OCI-LY7 (cell line): ENCODE data around the gene PRICKLE2. TPM values are rescaled to one million over a fixed set of nuclear protein-coding genes. Genes with fewer than 3 reads are reported as not detected.

ENCODE experiments used
- BruUV-seq: library from RNA; stranded (reverse); fragments of 400-500 nt; replicated peaks from 2 replicates; lab custom pipeline; 2021; lab: Mats Ljungman, UMichigan
- CTCF ChIA-PET: fragments of 300-600 bp; sonication (Branson Sonifier 250); formaldehyde crosslinking; loops from one replicate; lab custom pipeline; 2022; ENCODE audit warnings: antibody characterized with exemption; ENCODE audit not compliant: unreplicated experiment; lab: Charles Lee
- POLR2A ChIA-PET: fragments of 300-600 bp; sonication (Branson Sonifier 250); formaldehyde crosslinking; loops from one replicate; lab custom pipeline; 2022; ENCODE audit warnings: antibody characterized with exemption; lab: Charles Lee
- DNase-seq: peaks from one replicate; pipeline ENCODE4 v3.0.0-alpha.2; 2015; ENCODE audit warnings: low spot score
- H2AFZ ChIP-seq: fragments of 200-600 bp; sonication (generic), shearing (Covaris generic); 2 replicates; pipeline ENCODE4 v1.6.1; 2014; ENCODE audit warnings: mild to moderate bottlenecking, antibody characterized with exemption, low read length, moderate library complexity
- H3K27ac ChIP-seq: fragments of 200-600 bp; sonication (generic); 2 replicates; pipeline ENCODE4 v1.5.1; 2014; ENCODE audit warnings: mixed run types, low read depth, mild to moderate bottlenecking, moderate library complexity, low read length, inconsistent platforms; ENCODE audit not compliant: poor library complexity, severe bottlenecking
- H3K36me3 ChIP-seq: fragments of 200-600 bp; sonication (generic); 2 replicates; pipeline ENCODE4 v1.6.1; 2014; ENCODE audit warnings: mild to moderate bottlenecking, antibody characterized with exemption, low read length, moderate library complexity, mixed read lengths; ENCODE audit not compliant: insufficient read depth
- H3K4me1 ChIP-seq: fragments of 200-600 bp; sonication (generic); 2 replicates; pipeline ENCODE4 v1.5.1; 2014; ENCODE audit warnings: mild to moderate bottlenecking, low read length; ENCODE audit not compliant: insufficient read depth, poor library complexity, severe bottlenecking
- H3K4me2 ChIP-seq: fragments of 200-600 bp; sonication (generic); 2 replicates; pipeline ENCODE4 v1.6.1; 2014; ENCODE audit warnings: mild to moderate bottlenecking, low read length
- H3K4me3 ChIP-seq: fragments of 200-600 bp; sonication (generic); 2 replicates; pipeline ENCODE4 v1.5.1; 2014; ENCODE audit warnings: mild to moderate bottlenecking, low read depth, low read length; ENCODE audit not compliant: poor library complexity, severe bottlenecking
- H3K79me2 ChIP-seq: fragments of 200-600 bp; sonication (generic); 2 replicates; pipeline ENCODE4 v1.6.1; 2016; ENCODE audit warnings: low read depth, mild to moderate bottlenecking, low read length, moderate library complexity, mixed read lengths; ENCODE audit not compliant: insufficient read depth
- H3K9me2 ChIP-seq: fragments of 200-600 bp; sonication (generic); 2 replicates; pipeline ENCODE4 v1.6.1; 2016; ENCODE audit warnings: mild to moderate bottlenecking, low read length, mixed read lengths; ENCODE audit not compliant: insufficient read depth
- H3K9me3 ChIP-seq: fragments of 200-600 bp; sonication (generic); 2 replicates; pipeline ENCODE4 v1.6.1; 2014; ENCODE audit warnings: mild to moderate bottlenecking, mixed run types, low read length, mixed read lengths
- H4K20me1 ChIP-seq: fragments of 200-600 bp; sonication (generic); 2 replicates; pipeline ENCODE4 v1.6.1; 2014; ENCODE audit warnings: mild to moderate bottlenecking, antibody characterized with exemption, low read length, moderate library complexity, mixed read lengths; ENCODE audit not compliant: insufficient read depth
- CTCF ChIP-seq: fragments of 200-600 bp; sonication (generic); conservative IDR thresholded peaks from 2 replicates; pipeline ENCODE4 v1.5.1; 2014; ENCODE audit warnings: mild to moderate bottlenecking, antibody characterized with exemption, low read length, moderate library complexity, mixed read lengths
- EZH2phosphoT487 ChIP-seq: fragments of 200-600 bp; sonication (generic); IDR thresholded peaks from 2 replicates; pipeline ENCODE4 v1.6.1; 2018; ENCODE audit warnings: low read depth, borderline replicate concordance, mild to moderate bottlenecking, mixed run types, antibody characterized with exemption, low read length, moderate library complexity, mixed read lengths
- intact Hi-C: fragments of 100-400 bp; cut with micrococcal nuclease; formaldehyde crosslinking; loops from one replicate; pipeline ENCODE4 v1.10.0; 2022; ENCODE audit not compliant: unreplicated experiment
- small RNA-seq: library from RNA; depleted of rRNA; stranded (forward); fragments of <200 nt; gene quantifications from one replicate; pipeline ENCODE3, GENCODE V24; 2014
- total RNA-seq, 2 experiments: library from RNA; depleted of rRNA in 1 of 2; stranded (reverse); fragments of >200 nt in 1 of 2; shearing (Covaris generic) in 1 of 2; gene quantifications; 2 replicates each; pipeline ENCODE4 v1.2.3, GENCODE V29; 2014 to 2022

Gene PRICKLE2
- total RNA-seq, 2 experiments from 2014 or later = 2.0 to 3.9 TPM

GRCh38 chr3:64046592-64046991 lies 178.7 kb downstream of the PRICKLE2 start:
- Histone ChIP-seq H3K4me3 (no peak overlapping the region), H2AFZ (no peak overlapping the region), H3K4me2 (no peak overlapping the region), H3K9me3 (no peaks in the 10 kb centered on the region), H3K36me3 (no peaks in the 10 kb centered on the region), H3K79me2 (no peaks in the 10 kb centered on the region), H4K20me1 (no peaks in the 10 kb centered on the region), H3K9me2 (no peaks in the 10 kb centered on the region), H3K27ac (no peak overlapping the region), H3K4me1 (no peaks in the 10 kb centered on the region)
- CTCF ChIA-PET = no interaction called here
- TF ChIP-seq CTCF = no peak
- TF ChIP-seq EZH2phosphoT487 = no peak
- intact Hi-C loops = no loop called here
- no peak for DNase-seq
- POLR2A ChIA-PET = no interaction called here
- BruUV-seq = no TSS peak

- Histone ChIP-seq H3K79me2 (no peaks in the 10 kb centered on the region), H3K4me3 (no peak overlapping the region), H3K9me2 (no peaks in the 10 kb centered on the region), H3K27ac (no peak overlapping the region), H4K20me1 (no peaks in the 10 kb centered on the region), H3K4me2 (no peak overlapping the region), H3K36me3 (no peaks in the 10 kb centered on the region), H3K4me1 (peaks cover 23% of the 10 kb centered on the region), H3K9me3 (no peaks in the 10 kb centered on the region), H2AFZ (no peak overlapping the region)
- DNase-seq = no peak
- no TSS peak for BruUV-seq
- CTCF ChIA-PET = no interaction called here
- intact Hi-C loops = no loop called here
- POLR2A ChIA-PET = interaction anchor here (0.7 to 0.8 kb wide), 2 partner anchors 12 to 54 kb away, joined by 3 to 4 read pairs; no protein-coding TSS in a partner anchor
- TF ChIP-seq CTCF (no peak), EZH2phosphoT487 (no peak)
These were observed 182.3 kb downstream of the PRICKLE2 start for GRCh38 chr3:64042952-64043351.

Small RNAs within 50 kb of the gene (small RNA-seq; reads per million reads assigned to genes)
- gene RF00012 = not detected

Other genes with a start within 250 kb of the PRICKLE2 start
- gene PSMD6, start 202.0 kb downstream of the PRICKLE2 start, total RNA-seq (2014; rRNA removed; shearing (Covaris generic)) = 65.2 and 74.1 TPM in 2 replicates
- 93.6 and 106 TPM in 2 replicates for gene PSMD6, start 202.0 kb downstream of the PRICKLE2 start, total RNA-seq (2022)